PC-3 (cell line): ENCODE results near the gene MAGI2. TPM values are rescaled to one million over a fixed set of nuclear protein-coding genes. Genes with fewer than 3 reads are reported as not detected.
A peak's percentile ranks its signal among the peaks of the same experiment; 100 is the strongest.

Experiments used
- ATAC-seq: fragments of 200-7000 bp; cut with Tn5 transposase; 2 replicates; pipeline ENCODE4 v1.9.1; 2020; ENCODE audit warnings: mild to moderate bottlenecking, moderate library complexity
- BruUV-seq: library from RNA; stranded (reverse); fragments of 400-500 nt; replicated peaks from 2 replicates; lab custom pipeline; 2021; lab: Mats Ljungman, UMichigan
- CTCF ChIA-PET: fragments of 300-600 bp; sonication (Branson Sonifier 250); formaldehyde crosslinking; loops from one replicate; lab custom pipeline; 2022; ENCODE audit warnings: antibody characterized with exemption; lab: Charles Lee
- POLR2A ChIA-PET: fragments of 300-600 bp; sonication (Branson Sonifier 250); formaldehyde crosslinking; loops from one replicate; lab custom pipeline; 2022; ENCODE audit warnings: antibody characterized with exemption; ENCODE audit not compliant: unreplicated experiment; lab: Charles Lee
- DNase-seq: peaks from one replicate; pipeline ENCODE4 v3.0.0-alpha.2; 2015
- H2AFZ ChIP-seq: fragments of 300-600 bp; sonication (generic); 2 replicates; pipeline ENCODE4 v1.6.0; 2016; ENCODE audit warnings: antibody characterized with exemption, low read length
- H3F3A ChIP-seq: fragments of 300-600 bp; sonication (generic); one replicate; pipeline ENCODE4 v1.6.0; 2017; ENCODE audit warnings: antibody characterized with exemption, low read length, control low read depth, mild to moderate bottlenecking; ENCODE audit not compliant: unreplicated experiment
- H3K27ac ChIP-seq: fragments of 300-600 bp; sonication (generic); 2 replicates; pipeline ENCODE4 v1.5.1; 2016; ENCODE audit warnings: mild to moderate bottlenecking, low read length
- H3K27me3 ChIP-seq: fragments of 300-600 bp; sonication (generic); 2 replicates; pipeline ENCODE4 v1.6.1; 2016; ENCODE audit warnings: low read length, mixed read lengths
- H3K36me3 ChIP-seq: fragments of 300-600 bp; sonication (generic); 2 replicates; pipeline ENCODE4 v1.6.1; 2016; ENCODE audit warnings: low read depth, mixed run types, low read length, mixed read lengths
- H3K4me1 ChIP-seq: fragments of 300-600 bp; sonication (generic); 2 replicates; pipeline ENCODE4 v1.5.1; 2016; ENCODE audit warnings: low read length; ENCODE audit not compliant: insufficient read depth
- H3K4me2 ChIP-seq: fragments of 300-600 bp; sonication (generic); 2 replicates; pipeline ENCODE4 v1.6.0; 2016; ENCODE audit warnings: low read length
- H3K4me3 ChIP-seq: fragments of 300-600 bp; sonication (generic); 2 replicates; pipeline ENCODE4 v1.5.1; 2016; ENCODE audit warnings: mild to moderate bottlenecking, low read length, mixed read lengths
- H3K79me2 ChIP-seq: fragments of 300-600 bp; sonication (generic); 2 replicates; pipeline ENCODE4 v1.6.1; 2017; ENCODE audit warnings: low read length, mixed read lengths
- H3K9ac ChIP-seq: fragments of 300-600 bp; sonication (generic); 2 replicates; pipeline ENCODE4 v1.6.0; 2016; ENCODE audit warnings: mild to moderate bottlenecking, low read length
- H3K9me2 ChIP-seq: fragments of 300-600 bp; sonication (generic); replicated peaks from 2 replicates; pipeline ENCODE4 v1.6.1; 2016; ENCODE audit warnings: mixed run types, low read length, mixed read lengths
- H3K9me3 ChIP-seq: fragments of 300-600 bp; sonication (generic); 2 replicates; pipeline ENCODE4 v1.6.1; 2016; ENCODE audit warnings: low read length, mixed read lengths
- H4K20me1 ChIP-seq: fragments of 300-600 bp; sonication (generic); 2 replicates; pipeline ENCODE4 v1.6.1; 2016; ENCODE audit warnings: low read length, mixed read lengths
- EZH2 ChIP-seq: fragments of 300-600 bp; sonication (generic); IDR thresholded peaks from one replicate; pipeline ENCODE4 v1.6.1; 2017; ENCODE audit warnings: antibody characterized with exemption, mild to moderate bottlenecking, low read length; ENCODE audit not compliant: unreplicated experiment
- EZH2phosphoT487 ChIP-seq: fragments of 300-600 bp; sonication (generic); IDR thresholded peaks from 2 replicates; pipeline ENCODE4 v1.6.1; 2018; ENCODE audit warnings: mild to moderate bottlenecking, antibody characterized with exemption, low read length, borderline replicate concordance
- intact Hi-C: fragments of 100-400 bp; cut with micrococcal nuclease; formaldehyde crosslinking; loops from 2 replicates; pipeline ENCODE4 v1.9.0; 2023
- total RNA-seq: library from RNA; depleted of rRNA; stranded (reverse); fragments of >200 nt; gene quantifications from 2 replicates; pipeline ENCODE4 v1.2.3, GENCODE V29; 2014
- TF ChIP-seq, protein P1 (sequence below): fragments of 300-600 bp; sonication (generic); conservative IDR thresholded peaks from 2 replicates; pipeline ENCODE4 v1.5.1; 2017; ENCODE audit warnings: antibody characterized with exemption, low read depth, mild to moderate bottlenecking, low read length

The MAGI2 gene
- total RNA-seq, 1 experiment from 2014 or later, result not detected

DNA sequence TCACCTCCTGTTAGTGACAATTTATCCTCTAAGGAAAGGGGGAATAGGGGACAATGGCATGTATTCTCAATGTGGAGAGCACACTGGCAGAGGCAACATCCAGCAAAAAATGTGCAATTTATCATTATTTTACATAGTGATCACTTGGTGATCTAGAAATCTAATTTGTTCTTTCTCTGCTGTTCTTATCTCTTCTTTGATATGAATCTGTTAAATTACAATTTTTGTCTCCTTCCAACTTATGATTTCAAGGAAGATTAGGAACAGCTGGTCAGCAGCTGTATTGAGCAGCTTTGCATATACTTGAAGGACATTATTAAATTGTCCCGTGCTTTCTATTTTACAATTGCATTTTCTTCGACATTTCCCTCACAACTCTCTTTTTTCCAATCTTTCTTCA is 213.1 kb downstream of the MAGI2 start:
- Histone ChIP-seq H3K27me3 (no peaks in the 10 kb centered on the region), H4K20me1 (no peaks in the 10 kb centered on the region), H3F3A (no peaks in the 10 kb centered on the region), H3K9ac (no peak overlapping the region), H3K9me3 (no peaks in the 10 kb centered on the region), H3K27ac (no peak overlapping the region), H2AFZ (no peak overlapping the region), H3K36me3 (no peaks in the 10 kb centered on the region), H3K79me2 (no peaks in the 10 kb centered on the region), H3K4me1 (peaks cover 10% of the 10 kb centered on the region), H3K4me3 (no peak overlapping the region), H3K4me2 (no peak overlapping the region), H3K9me2 (no peaks in the 10 kb centered on the region)
- no peak for TF ChIP-seq EZH2phosphoT487
- TF ChIP-seq, protein P1, sequence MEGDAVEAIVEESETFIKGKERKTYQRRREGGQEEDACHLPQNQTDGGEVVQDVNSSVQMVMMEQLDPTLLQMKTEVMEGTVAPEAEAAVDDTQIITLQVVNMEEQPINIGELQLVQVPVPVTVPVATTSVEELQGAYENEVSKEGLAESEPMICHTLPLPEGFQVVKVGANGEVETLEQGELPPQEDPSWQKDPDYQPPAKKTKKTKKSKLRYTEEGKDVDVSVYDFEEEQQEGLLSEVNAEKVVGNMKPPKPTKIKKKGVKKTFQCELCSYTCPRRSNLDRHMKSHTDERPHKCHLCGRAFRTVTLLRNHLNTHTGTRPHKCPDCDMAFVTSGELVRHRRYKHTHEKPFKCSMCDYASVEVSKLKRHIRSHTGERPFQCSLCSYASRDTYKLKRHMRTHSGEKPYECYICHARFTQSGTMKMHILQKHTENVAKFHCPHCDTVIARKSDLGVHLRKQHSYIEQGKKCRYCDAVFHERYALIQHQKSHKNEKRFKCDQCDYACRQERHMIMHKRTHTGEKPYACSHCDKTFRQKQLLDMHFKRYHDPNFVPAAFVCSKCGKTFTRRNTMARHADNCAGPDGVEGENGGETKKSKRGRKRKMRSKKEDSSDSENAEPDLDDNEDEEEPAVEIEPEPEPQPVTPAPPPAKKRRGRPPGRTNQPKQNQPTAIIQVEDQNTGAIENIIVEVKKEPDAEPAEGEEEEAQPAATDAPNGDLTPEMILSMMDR, result no peak
- no peak for TF ChIP-seq EZH2
- BruUV-seq, result no TSS peak
- no peak for DNase-seq
- intact Hi-C loops, result no loop called here
- ATAC-seq, result no peak
- ChIA-PET POLR2A (no interaction called here), CTCF (no interaction called here)

DNA sequence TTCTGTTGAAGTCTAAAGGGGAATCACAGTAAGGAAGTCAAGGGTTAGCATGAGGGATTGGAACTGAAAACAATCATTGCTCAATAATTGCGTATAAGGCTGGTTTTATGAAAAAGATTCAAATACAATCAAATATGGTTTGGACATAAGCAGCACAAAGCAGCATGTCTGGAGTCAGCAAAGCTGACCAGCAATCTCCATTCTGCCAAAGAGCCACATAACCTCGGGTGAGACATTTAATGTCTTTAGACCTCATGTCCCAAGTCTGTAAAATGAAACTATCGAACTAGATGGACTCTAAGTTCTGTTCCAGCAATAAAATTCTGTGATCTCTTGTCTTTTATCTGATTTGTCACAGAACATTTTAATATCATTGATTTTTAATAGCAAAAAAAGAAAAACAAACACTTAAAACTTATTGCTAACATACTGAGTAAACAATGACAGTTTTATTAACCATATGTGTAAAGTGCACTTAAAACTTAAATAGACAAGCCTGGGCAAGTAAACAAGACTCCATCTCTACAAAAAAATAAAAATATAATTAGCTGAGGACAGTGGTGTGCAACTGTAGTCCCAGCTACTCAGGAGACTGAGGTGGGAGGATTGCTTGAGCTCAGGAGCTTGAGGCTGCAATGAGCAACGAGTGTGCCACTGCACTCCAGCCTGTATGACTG is 217.0 kb downstream of the MAGI2 start:
- ChIA-PET POLR2A (no interaction called here), CTCF (no interaction called here)
- peak overlapping the region; percentile 27; the same call in 1 of the 2 replicates for H3K4me3 ChIP-seq
- H3K27me3 ChIP-seq, result no peaks in the 10 kb centered on the region
- no peaks in the 10 kb centered on the region for H3K36me3 ChIP-seq
- peak overlapping the region; percentile 63 for H3K4me2 ChIP-seq
- intact Hi-C loops, result no loop called here
- no peaks in the 10 kb centered on the region for H3K9me2 ChIP-seq
- TF ChIP-seq EZH2 (no peak), EZH2phosphoT487 (no peak)
- TF ChIP-seq, protein P1, result no peak
- peaks cover 10% of the 10 kb centered on the region for H3K4me1 ChIP-seq
- H3K79me2 ChIP-seq, result no peaks in the 10 kb centered on the region
- no peaks in the 10 kb centered on the region for H4K20me1 ChIP-seq
- no peak for DNase-seq
- H3F3A ChIP-seq, result no peaks in the 10 kb centered on the region
- peak overlapping the region; percentile 43; the same call in 1 of the 2 replicates for H2AFZ ChIP-seq
- no peak overlapping the region for H3K9ac ChIP-seq
- H3K27ac ChIP-seq, result no peak overlapping the region
- no peaks in the 10 kb centered on the region for H3K9me3 ChIP-seq
- no TSS peak for BruUV-seq
- peak; percentile 72 for ATAC-seq

DNA sequence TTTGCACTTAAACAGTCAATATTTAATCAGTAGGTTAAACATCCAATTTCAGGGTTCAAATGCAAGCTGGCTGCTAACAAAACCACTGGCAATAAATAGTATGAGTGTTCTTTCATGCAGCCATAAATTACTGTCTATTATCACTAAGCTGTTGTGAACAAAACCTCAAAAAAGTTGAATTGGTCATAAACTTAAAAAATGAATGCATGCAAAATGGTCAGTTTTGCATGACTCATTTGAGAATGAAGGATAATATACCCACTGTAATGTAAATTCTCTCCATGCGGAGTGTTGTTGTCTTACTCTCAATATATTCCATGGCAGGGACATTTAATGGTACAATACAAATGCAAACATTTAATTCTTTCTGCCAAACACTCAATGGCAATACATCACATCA is 226.4 kb downstream of the MAGI2 start:
- no peaks in the 10 kb centered on the region for H3K79me2 ChIP-seq
- H3K27me3 ChIP-seq, result no peaks in the 10 kb centered on the region
- no peaks in the 10 kb centered on the region for H3F3A ChIP-seq
- ATAC-seq (peak; percentile 79), DNase-seq (peak; percentile 23)
- CTCF ChIA-PET, result no interaction called here
- no peak overlapping the region for H3K4me2 ChIP-seq
- no peaks in the 10 kb centered on the region for H3K4me1 ChIP-seq
- H3K9ac ChIP-seq, result no peak overlapping the region
- no peak overlapping the region for H2AFZ ChIP-seq
- TF ChIP-seq, protein P1, result no peak
- TF ChIP-seq EZH2 (no peak), EZH2phosphoT487 (no peak)
- no TSS peak for BruUV-seq
- POLR2A ChIA-PET, result no interaction called here
- no peak overlapping the region for H3K4me3 ChIP-seq
- no peaks in the 10 kb centered on the region for H3K9me3 ChIP-seq
- intact Hi-C loops, result no loop called here
- H3K36me3 ChIP-seq, result no peaks in the 10 kb centered on the region
- no peaks in the 10 kb centered on the region for H4K20me1 ChIP-seq
- H3K27ac ChIP-seq, result no peak overlapping the region
- no peaks in the 10 kb centered on the region for H3K9me2 ChIP-seq
